ENCODE data around the gene DAPK2.

Gene DAPK2

DNA sequence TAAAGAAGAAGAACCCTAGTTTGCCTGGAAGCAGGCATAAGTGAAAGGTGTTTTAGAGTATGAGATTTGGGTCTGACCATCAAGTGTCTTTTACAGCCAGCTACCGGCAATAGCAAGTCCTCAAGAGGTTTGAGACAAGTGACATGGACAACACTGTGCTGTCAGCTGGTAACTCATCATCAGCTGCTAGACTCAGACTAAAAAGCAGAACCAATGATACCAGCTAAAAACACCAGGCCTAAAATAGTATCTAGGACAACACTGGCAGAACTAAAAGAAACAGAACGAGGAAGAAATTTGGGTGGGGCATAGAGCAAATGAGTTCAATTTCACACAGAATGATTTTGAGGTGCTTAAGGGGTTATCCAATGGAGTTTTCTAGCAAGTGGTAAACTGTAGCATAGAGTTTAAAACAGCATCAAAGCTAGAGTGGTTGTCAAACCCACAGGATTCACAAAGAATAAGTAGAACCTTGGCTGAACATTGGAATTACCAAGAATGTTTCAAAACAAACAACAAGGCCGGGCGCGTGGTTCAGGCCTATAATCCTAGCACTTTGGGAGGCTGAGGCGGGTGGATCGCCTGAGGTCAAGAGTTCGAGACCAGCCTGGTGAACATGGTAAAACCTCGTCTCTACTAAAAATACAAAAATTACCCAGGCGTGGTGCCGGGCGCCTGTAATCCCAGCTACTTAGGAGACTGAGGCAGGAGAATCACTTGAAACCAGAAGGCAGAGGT, 43.4 kb upstream of the DAPK2 start:
- no peak overlapping the region for H3K27ac ChIP-seq
- TF ChIP-seq, protein P1, sequence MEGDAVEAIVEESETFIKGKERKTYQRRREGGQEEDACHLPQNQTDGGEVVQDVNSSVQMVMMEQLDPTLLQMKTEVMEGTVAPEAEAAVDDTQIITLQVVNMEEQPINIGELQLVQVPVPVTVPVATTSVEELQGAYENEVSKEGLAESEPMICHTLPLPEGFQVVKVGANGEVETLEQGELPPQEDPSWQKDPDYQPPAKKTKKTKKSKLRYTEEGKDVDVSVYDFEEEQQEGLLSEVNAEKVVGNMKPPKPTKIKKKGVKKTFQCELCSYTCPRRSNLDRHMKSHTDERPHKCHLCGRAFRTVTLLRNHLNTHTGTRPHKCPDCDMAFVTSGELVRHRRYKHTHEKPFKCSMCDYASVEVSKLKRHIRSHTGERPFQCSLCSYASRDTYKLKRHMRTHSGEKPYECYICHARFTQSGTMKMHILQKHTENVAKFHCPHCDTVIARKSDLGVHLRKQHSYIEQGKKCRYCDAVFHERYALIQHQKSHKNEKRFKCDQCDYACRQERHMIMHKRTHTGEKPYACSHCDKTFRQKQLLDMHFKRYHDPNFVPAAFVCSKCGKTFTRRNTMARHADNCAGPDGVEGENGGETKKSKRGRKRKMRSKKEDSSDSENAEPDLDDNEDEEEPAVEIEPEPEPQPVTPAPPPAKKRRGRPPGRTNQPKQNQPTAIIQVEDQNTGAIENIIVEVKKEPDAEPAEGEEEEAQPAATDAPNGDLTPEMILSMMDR (IDR thresholded peaks at IDR 0.05) = no peak
- TF ChIP-seq ZFX (IDR thresholded peaks at IDR 0.05; ENCODE audit: borderline replicate concordance) = no peak

DNA sequence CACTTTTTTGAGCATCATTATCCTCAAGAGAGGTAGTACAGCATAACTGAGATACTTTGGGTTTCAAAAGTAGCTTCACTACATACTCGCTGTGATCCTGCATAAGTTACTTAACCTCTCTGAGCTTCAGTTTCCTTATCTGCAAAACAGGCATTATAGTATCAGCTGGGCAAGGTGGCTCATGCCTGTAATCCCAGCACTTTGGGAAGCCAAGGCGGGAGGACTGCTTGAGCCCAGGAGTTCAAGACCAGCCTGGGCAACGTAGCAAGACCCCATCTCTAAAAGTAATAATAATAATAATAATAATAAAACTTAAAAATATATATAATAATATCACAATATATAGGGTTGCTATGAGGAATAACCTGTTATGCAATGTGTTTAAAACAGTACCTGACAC, 36.5 kb upstream of the DAPK2 start:
- no peak overlapping the region for H3K27ac ChIP-seq
- no peak for TF ChIP-seq ZFX (IDR thresholded peaks at IDR 0.05; ENCODE audit: borderline replicate concordance)
- TF ChIP-seq, protein P1 (IDR thresholded peaks at IDR 0.05) = no peak

DNA sequence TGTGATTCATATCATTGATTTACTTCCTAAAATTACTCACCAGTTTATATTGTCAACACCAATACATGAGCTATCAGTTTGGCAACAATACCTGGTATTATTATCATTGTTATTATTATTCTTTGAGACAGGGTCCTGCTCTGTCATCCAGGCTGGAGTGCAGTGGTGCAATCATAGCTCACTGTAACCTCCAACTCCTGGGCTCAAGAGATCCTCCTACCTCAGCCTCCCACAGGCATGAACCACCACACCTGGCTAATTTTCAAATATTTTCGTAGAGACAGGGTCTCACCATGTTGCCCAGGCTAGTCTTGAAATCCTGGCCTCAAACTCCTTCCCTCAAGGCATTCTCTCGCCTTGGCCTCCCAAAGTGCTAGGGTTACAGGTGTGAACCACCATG, 27.2 kb upstream of the DAPK2 start:
- H3K27ac ChIP-seq = peak overlapping the region; percentile 79

DNA sequence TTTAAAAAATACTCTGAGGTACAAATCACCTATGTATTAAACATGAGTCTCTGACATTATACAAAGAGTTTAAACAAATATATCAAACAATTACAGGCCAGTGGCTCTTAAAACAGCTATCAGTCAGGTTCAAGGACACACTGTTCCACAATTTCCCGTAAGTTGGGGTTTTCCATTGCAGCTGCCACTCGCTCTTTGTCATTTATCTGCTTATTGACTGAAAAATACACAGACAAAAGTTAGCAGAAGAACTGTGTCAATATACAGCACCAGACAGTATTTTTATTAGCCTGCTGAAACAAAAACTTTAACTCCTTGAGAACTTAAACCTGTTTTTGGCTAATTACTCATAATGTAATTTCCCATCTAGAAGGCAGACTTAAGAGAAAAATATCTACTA, 26.5 kb upstream of the DAPK2 start:
- H3K27ac ChIP-seq = peak overlapping the region; percentile 79
- TF ChIP-seq, protein P1 (IDR thresholded peaks at IDR 0.05) = no peak
- no peak for TF ChIP-seq ZFX (IDR thresholded peaks at IDR 0.05; ENCODE audit: borderline replicate concordance)

DNA sequence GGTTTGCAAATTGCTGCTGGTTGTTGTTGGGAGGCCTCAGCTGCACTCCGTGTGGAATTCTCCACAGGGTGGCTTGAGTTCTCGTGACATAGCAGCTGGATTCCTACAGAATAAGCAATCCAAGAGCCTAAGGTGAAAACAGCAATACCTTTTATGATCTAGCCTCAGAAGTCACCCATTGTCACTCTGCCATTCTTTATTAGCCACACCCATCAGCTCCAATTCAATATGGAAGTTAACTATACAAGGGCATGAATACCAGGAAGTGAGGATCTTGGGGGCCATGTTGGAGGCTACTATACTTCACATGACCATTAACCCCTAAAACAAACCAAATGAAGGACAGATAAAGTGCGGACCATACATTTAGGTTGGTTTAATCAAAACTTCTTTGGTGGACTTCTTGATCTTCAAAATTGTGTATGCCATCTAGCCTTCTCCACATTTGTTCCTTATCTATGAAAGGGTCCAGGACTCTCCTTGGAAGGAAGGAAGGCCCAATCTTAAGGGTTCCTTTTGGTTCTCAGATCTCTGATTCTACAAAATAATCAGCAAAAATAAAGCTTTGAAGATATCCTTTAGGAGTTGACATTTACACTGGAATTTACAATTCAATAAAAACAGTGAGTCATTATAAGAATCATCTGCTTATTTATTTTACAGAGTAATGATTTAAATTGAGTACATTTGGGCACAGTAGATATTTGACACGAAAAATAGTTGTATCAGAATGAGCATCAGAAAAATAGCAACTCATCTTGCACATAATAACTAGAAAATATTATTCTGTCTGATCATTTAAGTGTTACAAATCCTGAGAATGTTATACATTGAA, 25.9 kb upstream of the DAPK2 start:
- peak overlapping the region; percentile 79 for H3K27ac ChIP-seq
- no peak for TF ChIP-seq ZFX (IDR thresholded peaks at IDR 0.05; ENCODE audit: borderline replicate concordance)
- TF ChIP-seq, protein P1 (IDR thresholded peaks at IDR 0.05) = no peak

DNA sequence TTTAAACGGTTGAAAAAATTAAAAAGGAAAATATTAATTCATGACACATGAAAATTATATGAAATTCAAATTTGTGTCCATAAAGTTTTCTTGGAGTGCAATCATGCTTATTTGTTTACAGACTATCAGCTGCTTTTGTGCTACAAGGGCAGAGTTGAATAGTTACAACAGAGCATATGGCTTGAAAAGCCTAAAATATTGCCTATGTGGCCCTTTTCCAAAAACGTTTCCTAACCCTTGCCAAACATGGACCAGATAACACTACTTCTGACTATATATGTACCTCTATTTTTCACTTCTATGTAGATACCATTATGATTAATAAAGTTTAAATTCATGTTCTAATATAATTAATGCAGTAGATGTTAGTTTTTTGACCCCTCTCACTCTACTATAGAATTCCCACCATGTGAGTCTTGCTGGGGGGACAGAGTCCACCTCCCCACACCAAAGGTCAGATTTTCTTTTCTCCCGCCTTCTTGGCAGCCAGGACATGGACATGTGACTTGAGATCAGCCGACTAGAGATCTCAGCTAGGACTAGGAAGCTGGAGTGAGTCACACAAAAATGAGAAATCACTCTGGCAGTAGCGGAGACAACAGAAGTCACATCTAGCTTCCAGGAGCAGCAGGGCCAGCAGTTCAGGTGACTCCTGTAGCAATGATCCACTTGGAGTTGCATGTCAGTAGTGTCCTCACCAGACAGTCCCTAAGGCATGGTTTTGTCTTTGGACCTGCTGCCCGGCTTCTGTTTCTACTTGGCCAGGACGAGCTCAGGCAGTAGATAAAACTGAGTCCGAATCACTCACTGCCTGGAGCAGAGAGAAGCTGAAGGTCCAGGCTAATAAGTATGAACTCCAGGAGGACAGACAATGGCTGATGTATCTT, 24.9 kb upstream of the DAPK2 start:
- peak overlapping the region; percentile 79 for H3K27ac ChIP-seq
- no peak for TF ChIP-seq ZFX (IDR thresholded peaks at IDR 0.05; ENCODE audit: borderline replicate concordance)
- TF ChIP-seq, protein P1 (IDR thresholded peaks at IDR 0.05) = no peak

DNA sequence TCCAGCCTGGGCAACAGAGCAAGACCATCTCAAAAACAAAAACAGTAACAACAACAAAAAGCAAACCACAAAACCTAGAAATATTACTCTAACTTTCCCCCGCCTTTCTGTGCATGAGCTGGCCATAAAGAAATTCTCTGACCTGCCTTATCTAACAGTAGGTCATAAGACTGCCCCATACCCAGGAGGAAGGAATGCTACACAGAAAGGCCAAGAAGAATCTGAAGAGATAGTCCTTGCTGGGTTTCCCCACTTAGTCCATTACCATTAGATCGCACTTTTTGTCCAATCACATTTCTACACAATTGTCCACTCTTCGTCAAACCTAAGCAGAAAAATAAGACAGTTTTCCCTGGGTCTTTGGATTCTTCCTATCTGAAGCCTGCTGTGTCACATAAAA, 23.8 kb upstream of the DAPK2 start:
- no peak for TF ChIP-seq ZFX (IDR thresholded peaks at IDR 0.05; ENCODE audit: borderline replicate concordance)
- TF ChIP-seq, protein P1 (IDR thresholded peaks at IDR 0.05) = no peak
- H3K27ac ChIP-seq = peak overlapping the region; percentile 79

Measured in 22Rv1 (cell line).